ENCODE measurements around the gene PA2G4. TPM values are rescaled to one million over a fixed set of nuclear protein-coding genes. Genes with fewer than 3 reads are reported as not detected.

Gene PA2G4
- total RNA-seq, 4 donors from 2014 or later: 94.0 to 142 (median 122) TPM

DNA sequence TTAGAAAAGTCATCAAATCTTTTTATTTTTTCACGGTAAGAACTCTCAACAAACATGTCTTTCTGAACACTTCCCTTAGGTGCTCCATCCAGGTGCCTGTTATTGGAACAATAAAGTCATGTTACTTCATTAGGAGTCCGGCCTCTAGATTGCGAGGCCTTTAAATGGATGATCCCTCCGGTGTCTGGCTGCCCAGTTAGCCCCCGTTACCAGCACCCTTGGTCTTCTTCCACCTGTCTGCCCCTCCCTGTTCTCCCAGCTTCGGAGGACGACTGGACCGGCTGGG lies 593 bp upstream of the PA2G4 start:
- TF ChIP-seq, protein P1, sequence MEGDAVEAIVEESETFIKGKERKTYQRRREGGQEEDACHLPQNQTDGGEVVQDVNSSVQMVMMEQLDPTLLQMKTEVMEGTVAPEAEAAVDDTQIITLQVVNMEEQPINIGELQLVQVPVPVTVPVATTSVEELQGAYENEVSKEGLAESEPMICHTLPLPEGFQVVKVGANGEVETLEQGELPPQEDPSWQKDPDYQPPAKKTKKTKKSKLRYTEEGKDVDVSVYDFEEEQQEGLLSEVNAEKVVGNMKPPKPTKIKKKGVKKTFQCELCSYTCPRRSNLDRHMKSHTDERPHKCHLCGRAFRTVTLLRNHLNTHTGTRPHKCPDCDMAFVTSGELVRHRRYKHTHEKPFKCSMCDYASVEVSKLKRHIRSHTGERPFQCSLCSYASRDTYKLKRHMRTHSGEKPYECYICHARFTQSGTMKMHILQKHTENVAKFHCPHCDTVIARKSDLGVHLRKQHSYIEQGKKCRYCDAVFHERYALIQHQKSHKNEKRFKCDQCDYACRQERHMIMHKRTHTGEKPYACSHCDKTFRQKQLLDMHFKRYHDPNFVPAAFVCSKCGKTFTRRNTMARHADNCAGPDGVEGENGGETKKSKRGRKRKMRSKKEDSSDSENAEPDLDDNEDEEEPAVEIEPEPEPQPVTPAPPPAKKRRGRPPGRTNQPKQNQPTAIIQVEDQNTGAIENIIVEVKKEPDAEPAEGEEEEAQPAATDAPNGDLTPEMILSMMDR (IDR thresholded peaks at IDR 0.05): no peak
- no peak for TF ChIP-seq POLR2A (IDR thresholded peaks at IDR 0.05)
- H3K9me3 ChIP-seq: no peaks in the 10 kb centered on the region
- peaks cover 18 to 21% of the 10 kb centered on the region in 2 donors for H3K36me3 ChIP-seq
- DNase-seq: no peak
- peaks cover 0 to 17% of the 10 kb centered on the region in 2 donors for H3K4me1 ChIP-seq
- H3K27me3 ChIP-seq: no peaks in the 10 kb centered on the region
- WGBS, 2 donors: 1 to 2% methylated on average over 8 of the region's 8 CpGs
- H3K27ac ChIP-seq: peak overlapping the region; percentile 9 to 83 (median 66)
- intact Hi-C loops (cut with DNase I): loop anchor here (10.0 kb wide), 1 partner anchor 59 kb away; the partner anchor contains the start of gene RPS26
- peak overlapping the region in 2 of 3 donors; percentile 1 to 90 for H3K4me3 ChIP-seq (replicated peaks in 1 of 3)

DNA sequence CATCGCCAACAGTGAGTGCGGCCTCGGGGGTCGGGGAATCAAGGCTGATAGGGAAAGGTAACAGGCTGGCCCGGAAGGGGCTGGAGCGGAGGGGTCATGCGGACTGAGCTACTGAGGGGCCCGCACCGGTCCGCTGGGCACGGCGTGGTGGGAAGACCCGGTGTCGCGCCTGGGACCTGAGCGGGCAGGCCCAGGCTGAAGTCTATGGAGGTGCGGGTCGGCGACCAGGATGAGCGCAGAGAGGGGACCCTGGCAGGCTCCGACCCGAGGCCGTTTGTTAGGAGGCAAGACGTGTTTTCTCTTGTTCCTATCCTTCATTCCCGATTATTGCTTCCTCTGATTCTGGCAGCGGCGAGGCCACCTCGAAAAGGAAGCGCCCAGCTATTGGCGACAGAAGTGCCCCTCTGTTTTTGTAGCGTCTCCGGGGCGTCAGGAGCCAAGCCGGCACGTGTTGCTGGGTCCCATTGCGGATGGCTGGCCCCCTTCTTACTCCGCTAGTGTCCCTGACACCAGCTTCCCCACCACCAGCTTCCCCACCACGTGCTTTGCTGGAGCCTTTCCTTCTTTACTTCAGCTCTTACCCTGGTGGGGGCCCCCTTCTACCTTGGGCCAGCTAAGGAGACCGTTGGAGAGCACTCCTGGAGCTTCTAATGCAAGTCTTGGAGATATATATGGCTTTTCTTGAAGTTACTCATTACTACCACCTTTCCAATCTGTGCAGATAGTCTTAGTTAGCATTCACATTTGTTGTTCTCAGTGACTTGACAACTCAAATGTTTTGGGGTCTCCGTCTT lies 653 bp downstream of the PA2G4 start:
- Histone ChIP-seq H3K27ac (peak overlapping the region; percentile 66 to 83 (median 76)), H3K4me3 (replicated peaks in 1 of 3) (peak overlapping the region; percentile 70 to 96 (median 90)), H3K27me3 (no peaks in the 10 kb centered on the region), H3K4me1 (peaks cover 0 to 17% of the 10 kb centered on the region in 2 donors), H3K9me3 (no peaks in the 10 kb centered on the region), H3K36me3 (peaks cover 30 to 32% of the 10 kb centered on the region in 2 donors)
- WGBS, 2 donors: 1 to 2% methylated on average over 30 to 36 of the region's 40 CpGs
- intact Hi-C loops (cut with DNase I): loop anchor here (10.0 kb wide), 1 partner anchor 60 kb away; the partner anchor contains the start of gene RPS26
- no peak for TF ChIP-seq POLR2A (IDR thresholded peaks at IDR 0.05)
- TF ChIP-seq, protein P1 (IDR thresholded peaks at IDR 0.05): no peak
- DNase-seq: peak; percentile 32 to 54

DNA sequence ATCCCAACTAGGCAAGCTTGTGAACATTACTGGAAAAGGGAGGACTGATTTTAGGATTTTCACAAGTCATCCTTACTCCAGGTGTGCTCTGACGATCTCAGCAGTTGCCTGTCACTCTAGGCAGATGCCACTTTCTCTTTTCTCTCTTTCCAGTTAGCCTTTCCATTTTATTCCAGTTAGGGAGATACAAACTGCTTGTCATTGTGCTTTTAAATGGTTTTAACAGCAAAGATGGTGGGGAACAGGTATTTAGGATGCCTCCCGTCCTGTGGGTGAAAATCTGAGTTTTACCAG lies 1.2 kb downstream of the PA2G4 start:
- Histone ChIP-seq H3K4me3 (replicated peaks in 1 of 3) (peak overlapping the region in 2 of 3 donors; percentile 90 to 96), H3K4me1 (peaks cover 0 to 17% of the 10 kb centered on the region in 2 donors), H3K36me3 (peaks cover 36 to 37% of the 10 kb centered on the region in 2 donors), H3K27me3 (no peaks in the 10 kb centered on the region), H3K27ac (no peak overlapping the region), H3K9me3 (no peaks in the 10 kb centered on the region)
- TF ChIP-seq, protein P1 (IDR thresholded peaks at IDR 0.05): no peak
- no peak for TF ChIP-seq POLR2A (IDR thresholded peaks at IDR 0.05)
- WGBS, 2 donors: 35 to 37% methylated on average over 2 of the region's 2 CpGs
- DNase-seq: no peak
- intact Hi-C loops (cut with DNase I): loop anchor here (10.0 kb wide), 1 partner anchor 61 kb away; the partner anchor contains the start of gene RPS26

DNA sequence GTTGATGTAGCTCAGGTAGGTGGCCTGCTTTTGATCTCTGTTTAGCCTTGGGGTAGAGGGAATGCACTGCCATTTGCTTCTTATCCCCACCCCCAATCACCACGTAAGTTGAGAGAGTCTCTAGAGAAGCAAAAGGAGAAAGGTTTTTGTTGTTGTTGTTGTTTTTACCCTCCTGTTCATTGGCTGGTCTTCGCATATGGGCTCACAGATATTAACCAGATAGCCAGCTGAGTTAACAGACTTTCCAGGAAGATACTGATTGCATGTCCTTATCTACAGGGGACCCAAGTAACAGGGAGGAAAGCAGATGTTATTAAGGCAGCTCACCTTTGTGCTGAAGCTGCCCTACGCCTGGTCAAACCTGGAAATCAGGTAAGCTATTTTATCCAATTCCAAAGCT lies 2.9 kb downstream of the PA2G4 start:
- intact Hi-C loops (cut with DNase I): loop anchor here (10.0 kb wide), 1 partner anchor 62 kb away; the partner anchor contains the start of gene RPS26

More for the DNA sequence above, 2.9 kb downstream of the PA2G4 start:
- H3K36me3 ChIP-seq: peaks cover 52 to 54% of the 10 kb centered on the region in 2 donors
- WGBS, 2 donors: 97 to 98% methylated on average over 3 of the region's 3 CpGs
- peaks cover 0 to 17% of the 10 kb centered on the region in 2 donors for H3K4me1 ChIP-seq
- no peak for DNase-seq
- no peaks in the 10 kb centered on the region for H3K27me3 ChIP-seq
- H3K27ac ChIP-seq: no peak overlapping the region
- no peak overlapping the region for H3K4me3 ChIP-seq (replicated peaks in 1 of 3)
- TF ChIP-seq POLR2A (IDR thresholded peaks at IDR 0.05): no peak
- TF ChIP-seq, protein P1 (IDR thresholded peaks at IDR 0.05): no peak
- no peaks in the 10 kb centered on the region for H3K9me3 ChIP-seq

Data from thyroid gland (tissue), 4 donors.